GM10248 (cell line): Measurements from ENCODE around the gene DNAJC18.

ENCODE experiments used
- CTCF ChIA-PET: fragments of 300-600 bp; sonication (Branson Sonifier 250); formaldehyde crosslinking; extraction: SDS; loops from one replicate; lab custom pipeline; 2021; ENCODE audit warnings: antibody characterized with exemption; lab: Yijun Ruan, JAX
- POLR2A ChIA-PET: fragments of 350-650 bp; sonication (Branson Sonifier 250); formaldehyde crosslinking; extraction: SDS; loops from one replicate; lab custom pipeline; 2020; ENCODE audit warnings: antibody characterized with exemption; lab: Yijun Ruan, JAX
- DNase-seq: peaks from one replicate; pipeline ENCODE4 v3.0.0; 2012; ENCODE audit errors: extremely low spot score
- TF ChIP-seq, protein P1 (sequence below): IDR thresholded peaks from 2 replicates; pipeline ENCODE4 v1.5.1; 2012; ENCODE audit warnings: mild to moderate bottlenecking, low read depth; ENCODE audit errors: extremely low read depth, missing control alignments, control extremely low read depth

DNAJC18 gene

DNA sequence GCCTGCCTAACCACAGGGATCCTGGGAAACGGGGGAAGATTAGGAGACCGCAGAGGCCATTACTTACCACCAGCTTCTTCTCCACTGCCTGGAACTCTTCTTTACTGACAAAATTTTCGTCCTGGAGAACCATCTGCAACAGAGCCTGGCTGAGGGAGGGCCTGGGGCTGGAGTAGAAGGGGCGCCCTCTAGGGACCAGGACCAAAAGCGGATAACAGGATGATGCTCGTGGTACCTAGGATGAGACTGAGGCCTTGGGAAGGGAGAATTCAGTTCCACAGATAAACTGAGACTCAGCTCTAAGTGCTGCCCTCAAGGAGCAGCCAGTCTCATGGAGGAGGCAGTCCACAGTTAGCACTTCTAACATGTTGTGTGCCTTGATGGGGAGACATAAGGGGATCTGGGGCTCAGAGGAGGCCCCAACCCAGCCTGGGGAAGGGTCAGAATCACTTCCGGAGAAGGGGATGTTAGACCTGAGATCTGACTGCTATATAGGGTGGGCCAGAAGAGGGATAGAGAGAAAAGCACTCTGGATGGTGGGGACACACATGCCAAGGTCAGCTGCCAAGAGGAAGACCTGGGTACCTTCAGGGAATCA, 36.7 kb downstream of the DNAJC18 start:
- DNase-seq: no peak
- ChIA-PET POLR2A (interaction anchor here (0.6 to 1.1 kb wide), 2 partner anchors 15 to 197 kb away, joined by 3 read pairs; no protein-coding TSS in a partner anchor), CTCF (interaction anchor here (1.0 to 3.9 kb wide), 12 partner anchors 9 to 121 kb away, joined by 3 to 31 read pairs (median 4); no protein-coding TSS in a partner anchor)
- TF ChIP-seq, protein P1, sequence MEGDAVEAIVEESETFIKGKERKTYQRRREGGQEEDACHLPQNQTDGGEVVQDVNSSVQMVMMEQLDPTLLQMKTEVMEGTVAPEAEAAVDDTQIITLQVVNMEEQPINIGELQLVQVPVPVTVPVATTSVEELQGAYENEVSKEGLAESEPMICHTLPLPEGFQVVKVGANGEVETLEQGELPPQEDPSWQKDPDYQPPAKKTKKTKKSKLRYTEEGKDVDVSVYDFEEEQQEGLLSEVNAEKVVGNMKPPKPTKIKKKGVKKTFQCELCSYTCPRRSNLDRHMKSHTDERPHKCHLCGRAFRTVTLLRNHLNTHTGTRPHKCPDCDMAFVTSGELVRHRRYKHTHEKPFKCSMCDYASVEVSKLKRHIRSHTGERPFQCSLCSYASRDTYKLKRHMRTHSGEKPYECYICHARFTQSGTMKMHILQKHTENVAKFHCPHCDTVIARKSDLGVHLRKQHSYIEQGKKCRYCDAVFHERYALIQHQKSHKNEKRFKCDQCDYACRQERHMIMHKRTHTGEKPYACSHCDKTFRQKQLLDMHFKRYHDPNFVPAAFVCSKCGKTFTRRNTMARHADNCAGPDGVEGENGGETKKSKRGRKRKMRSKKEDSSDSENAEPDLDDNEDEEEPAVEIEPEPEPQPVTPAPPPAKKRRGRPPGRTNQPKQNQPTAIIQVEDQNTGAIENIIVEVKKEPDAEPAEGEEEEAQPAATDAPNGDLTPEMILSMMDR: peak; percentile 60

DNA sequence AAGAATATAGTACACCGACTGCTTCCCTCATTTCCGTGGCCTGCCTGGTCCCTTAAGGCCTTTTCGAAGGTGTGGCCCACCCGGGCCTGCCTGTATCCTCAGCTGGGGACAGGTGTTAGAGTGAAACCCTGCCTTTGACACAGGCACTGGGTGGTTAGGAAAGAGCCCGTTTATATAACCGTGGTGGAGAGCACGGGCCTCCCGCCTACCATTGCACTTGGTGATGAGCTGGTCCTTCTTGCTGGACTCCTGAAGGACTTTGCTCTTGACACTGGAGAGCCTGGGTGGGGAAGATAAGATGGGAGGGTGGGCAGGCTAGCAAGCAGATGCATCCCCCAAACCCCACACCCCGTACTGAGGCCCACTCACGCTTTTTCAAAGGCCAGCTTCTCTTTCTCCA, 37.8 kb downstream of the DNAJC18 start:
- TF ChIP-seq, protein P1: no peak
- ChIA-PET POLR2A (interaction anchor here (0.6 kb wide), 1 partner anchor 13 kb away, joined by 4 read pairs; no protein-coding TSS in a partner anchor), CTCF (interaction anchor here (0.7 to 3.9 kb wide), 6 partner anchors 9 to 150 kb away, joined by 3 to 31 read pairs (median 8); no protein-coding TSS in a partner anchor)
- no peak for DNase-seq

DNA sequence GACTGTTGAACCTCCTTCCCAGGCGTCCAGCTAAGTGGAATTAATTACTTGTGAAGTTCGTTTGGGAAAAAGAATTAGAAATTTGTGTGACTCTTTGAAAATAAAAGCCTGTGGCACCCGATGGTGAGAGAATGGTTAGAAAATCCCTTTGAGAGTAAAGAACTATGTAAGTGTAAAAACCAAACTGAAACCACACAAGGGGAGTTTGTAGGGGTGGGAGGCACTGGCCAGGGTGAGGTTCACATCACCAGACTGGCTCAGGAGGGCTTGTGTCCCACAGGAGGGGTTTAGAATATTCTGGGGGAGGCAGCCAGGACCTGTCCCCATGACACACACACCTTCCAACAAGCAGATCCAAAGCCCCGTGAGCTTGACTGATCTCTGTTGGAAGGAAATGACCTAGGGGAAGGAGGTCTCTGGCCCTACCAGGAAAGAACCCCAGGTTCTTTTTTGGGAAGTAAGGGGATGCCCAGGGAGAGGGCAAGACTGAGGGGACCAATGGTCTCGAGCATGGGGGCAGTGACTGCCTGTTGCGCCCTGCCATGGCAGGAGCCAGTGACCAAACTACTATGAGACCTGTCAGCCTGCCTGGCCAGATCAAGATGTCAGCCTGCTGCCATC, 39.7 kb downstream of the DNAJC18 start:
- TF ChIP-seq, protein P1: no peak
- ChIA-PET CTCF (interaction anchor here (1.3 to 1.4 kb wide), 2 partner anchors 10 to 39 kb away, joined by 3 to 4 read pairs; partner anchors contain the start of genes DNAJC18 and MZB1), POLR2A (interaction anchor here (0.7 kb wide), 1 partner anchor 642 kb away, joined by 6 read pairs; no protein-coding TSS in a partner anchor)
- DNase-seq: peak; percentile 74

DNA sequence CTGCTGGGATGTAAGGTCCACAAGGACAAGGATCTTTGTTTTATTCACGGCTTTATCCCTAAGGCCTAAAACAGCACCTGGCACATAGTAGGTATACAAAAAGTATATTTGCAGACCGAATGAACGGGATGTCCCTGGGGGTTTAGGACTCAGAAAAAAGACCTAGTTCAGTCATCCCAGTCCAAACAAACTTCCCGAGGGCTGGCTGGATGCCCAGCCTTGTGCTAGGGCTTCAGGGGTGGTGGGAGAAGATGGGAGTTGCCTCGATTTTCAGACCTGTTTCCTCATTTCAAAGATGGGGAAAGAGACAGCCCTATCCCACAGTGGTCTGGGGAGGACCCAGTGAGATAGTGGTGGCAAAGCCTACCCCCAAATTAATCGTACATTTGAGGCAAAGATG, 41.4 kb downstream of the DNAJC18 start:
- POLR2A ChIA-PET: no interaction called here
- DNase-seq: no peak
- TF ChIP-seq, protein P1: no peak
- CTCF ChIA-PET: no interaction called here

DNA sequence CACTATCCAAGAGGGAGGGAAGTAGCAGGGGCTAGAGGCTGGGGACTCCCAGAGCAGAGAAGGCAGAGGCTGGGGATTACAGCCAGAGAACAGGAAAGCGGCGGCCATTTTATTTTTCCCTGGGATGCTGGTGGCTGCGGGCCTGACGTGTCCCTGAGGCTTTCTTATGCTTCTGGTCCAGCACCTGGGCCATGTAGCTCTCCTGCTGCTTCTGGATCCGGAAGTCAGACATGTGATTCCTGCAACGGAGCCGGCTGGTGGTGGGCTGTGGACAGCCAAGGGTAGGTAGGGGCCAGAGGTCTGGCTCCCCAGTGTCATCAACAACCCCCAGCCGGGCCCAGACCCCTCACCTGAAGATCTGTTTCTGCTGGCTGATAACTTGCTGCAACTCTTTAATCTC, 42.6 kb downstream of the DNAJC18 start:
- ChIA-PET POLR2A (interaction anchor here (1.0 kb wide), 1 partner anchor 9 kb away, joined by 3 read pairs; no protein-coding TSS in a partner anchor), CTCF (interaction anchor here (1.1 to 2.2 kb wide), 4 partner anchors 10 to 146 kb away, joined by 4 to 11 read pairs (median 6); no protein-coding TSS in a partner anchor)
- TF ChIP-seq, protein P1: no peak
- DNase-seq: no peak
